Activated CD8-positive, alpha-beta memory T cell treated with anti-CD3 and anti-CD28 coated beads, Interleukin-2, amount 10 ng/mL, durations not matched to agents 7 days and 5 days (primary cell): ENCODE measurements around the gene PAWR. TPM values are rescaled to one million over a fixed set of nuclear protein-coding genes. Genes with fewer than 3 reads are reported as not detected.

ENCODE experiments used
- ATAC-seq: fragments of 150-1000 bp; cut with Tn5 transposase; one replicate; pipeline ENCODE4 v1.10.0; 2021; ENCODE audit warnings: moderate library complexity
- CTCF ChIA-PET: fragments of 350-600 bp; sonication (Branson Sonifier 250); formaldehyde crosslinking; loops from one replicate; lab custom pipeline; 2021; ENCODE audit warnings: antibody characterized with exemption; lab: Charles Lee
- DNase-seq: peaks from one replicate; pipeline ENCODE4 v3.0.0-alpha.2; 2020
- H3K27ac Mint-ChIP-seq: one replicate; pipeline ENCODE4 v1.8.0; 2021; ENCODE audit warnings: mild to moderate bottlenecking, mixed read lengths
- H3K27me3 Mint-ChIP-seq: one replicate; pipeline ENCODE4 v1.8.0; 2021; ENCODE audit warnings: mixed read lengths
- H3K36me3 Mint-ChIP-seq: one replicate; pipeline ENCODE4 v1.8.0; 2021; ENCODE audit warnings: mild to moderate bottlenecking, mixed read lengths
- H3K4me1 Mint-ChIP-seq: one replicate; pipeline ENCODE4 v1.8.0; 2021; ENCODE audit warnings: mixed read lengths
- H3K4me3 Mint-ChIP-seq: one replicate; pipeline ENCODE4 v1.8.0; 2021; ENCODE audit warnings: mild to moderate bottlenecking, moderate library complexity, mixed read lengths
- H3K9me3 Mint-ChIP-seq: one replicate; pipeline ENCODE4 v1.8.0; 2022; ENCODE audit warnings: low read depth, mixed read lengths
- total RNA-seq, 2 experiments: library from RNA; stranded (reverse); gene quantifications; one replicate each; pipeline ENCODE4 v1.2.3, GENCODE V29; 2021

The PAWR gene
- total RNA-seq, 2 experiments from 2014 or later = 3.0 to 5.2 TPM

GRCh38 chr12:79678306-79678705 lies 12.5 kb downstream of the PAWR start:
- no peak overlapping the region for H3K4me3 Mint-ChIP-seq
- H3K27me3 Mint-ChIP-seq = peaks cover 15% of the 10 kb centered on the region
- DNase-seq = no peak
- ATAC-seq = no peak
- H3K36me3 Mint-ChIP-seq = no peaks in the 10 kb centered on the region
- H3K27ac Mint-ChIP-seq = no peak overlapping the region
- CTCF ChIA-PET = no interaction called here
- no peaks in the 10 kb centered on the region for H3K9me3 Mint-ChIP-seq
- no peaks in the 10 kb centered on the region for H3K4me1 Mint-ChIP-seq

- H3K9me3 Mint-ChIP-seq = no peaks in the 10 kb centered on the region
- ATAC-seq (no peak), DNase-seq (no peak)
- H3K27me3 Mint-ChIP-seq = peaks cover 12% of the 10 kb centered on the region
- no peak overlapping the region for H3K27ac Mint-ChIP-seq
- no peaks in the 10 kb centered on the region for H3K36me3 Mint-ChIP-seq
- CTCF ChIA-PET = no interaction called here
- H3K4me3 Mint-ChIP-seq = no peak overlapping the region
- H3K4me1 Mint-ChIP-seq = no peaks in the 10 kb centered on the region
These were observed 13.1 kb downstream of the PAWR start for GRCh38 chr12:79677672-79678071.

- ATAC-seq (no peak), DNase-seq (no peak)
- CTCF ChIA-PET = no interaction called here
- Mint-ChIP-seq H3K4me1 (no peaks in the 10 kb centered on the region), H3K4me3 (no peak overlapping the region), H3K27me3 (peaks cover 6% of the 10 kb centered on the region), H3K36me3 (no peaks in the 10 kb centered on the region), H3K9me3 (no peaks in the 10 kb centered on the region), H3K27ac (no peak overlapping the region)
These were observed 14.2 kb downstream of the PAWR start for GRCh38 chr12:79676579-79676978.

GRCh38 chr12:79674629-79675028 lies 16.1 kb downstream of the PAWR start:
- DNase-seq (no peak), ATAC-seq (no peak)
- Mint-ChIP-seq H3K9me3 (no peaks in the 10 kb centered on the region), H3K27me3 (peaks cover 4% of the 10 kb centered on the region), H3K4me3 (no peak overlapping the region), H3K36me3 (no peaks in the 10 kb centered on the region), H3K4me1 (no peaks in the 10 kb centered on the region), H3K27ac (no peak overlapping the region)
- CTCF ChIA-PET = no interaction called here

GRCh38 chr12:79673354-79673753 lies 17.4 kb downstream of the PAWR start:
- DNase-seq (no peak), ATAC-seq (no peak)
- peaks cover 4% of the 10 kb centered on the region for H3K27me3 Mint-ChIP-seq
- H3K9me3 Mint-ChIP-seq = no peaks in the 10 kb centered on the region
- H3K27ac Mint-ChIP-seq = no peak overlapping the region
- H3K4me3 Mint-ChIP-seq = no peak overlapping the region
- H3K36me3 Mint-ChIP-seq = no peaks in the 10 kb centered on the region
- H3K4me1 Mint-ChIP-seq = no peaks in the 10 kb centered on the region
- CTCF ChIA-PET = no interaction called here

- H3K27me3 Mint-ChIP-seq = peaks cover 4% of the 10 kb centered on the region
- H3K4me3 Mint-ChIP-seq = no peak overlapping the region
- CTCF ChIA-PET = no interaction called here
- ATAC-seq (no peak), DNase-seq (no peak)
- no peaks in the 10 kb centered on the region for H3K36me3 Mint-ChIP-seq
- no peaks in the 10 kb centered on the region for H3K4me1 Mint-ChIP-seq
- no peaks in the 10 kb centered on the region for H3K9me3 Mint-ChIP-seq
- no peak overlapping the region for H3K27ac Mint-ChIP-seq
These were observed 22.7 kb downstream of the PAWR start for GRCh38 chr12:79668113-79668512.

GRCh38 chr12:79665212-79665887 lies 25.4 kb downstream of the PAWR start:
- DNase-seq (no peak), ATAC-seq (no peak)
- CTCF ChIA-PET = no interaction called here
- peaks cover 4% of the 10 kb centered on the region for H3K27me3 Mint-ChIP-seq
- no peaks in the 10 kb centered on the region for H3K4me1 Mint-ChIP-seq
- H3K36me3 Mint-ChIP-seq = no peaks in the 10 kb centered on the region
- no peak overlapping the region for H3K4me3 Mint-ChIP-seq
- no peak overlapping the region for H3K27ac Mint-ChIP-seq
- no peaks in the 10 kb centered on the region for H3K9me3 Mint-ChIP-seq

GRCh38 chr12:79664518-79664917 lies 26.2 kb downstream of the PAWR start:
- Mint-ChIP-seq H3K4me3 (no peak overlapping the region), H3K9me3 (no peaks in the 10 kb centered on the region), H3K4me1 (no peaks in the 10 kb centered on the region), H3K27ac (no peak overlapping the region), H3K27me3 (peaks cover 2% of the 10 kb centered on the region), H3K36me3 (no peaks in the 10 kb centered on the region)
- no peak for DNase-seq
- CTCF ChIA-PET = no interaction called here
- no peak for ATAC-seq

GRCh38 chr12:79662046-79662811 lies 28.5 kb downstream of the PAWR start:
- Mint-ChIP-seq H3K36me3 (no peaks in the 10 kb centered on the region), H3K9me3 (no peaks in the 10 kb centered on the region), H3K4me3 (no peak overlapping the region), H3K27me3 (peaks cover 2% of the 10 kb centered on the region), H3K27ac (no peak overlapping the region), H3K4me1 (no peaks in the 10 kb centered on the region)
- DNase-seq (no peak), ATAC-seq (no peak)
- CTCF ChIA-PET = interaction anchor here (0.7 kb wide), 1 partner anchor 19 kb away, joined by 3 read pairs; no protein-coding TSS in a partner anchor

- Mint-ChIP-seq H3K4me1 (no peaks in the 10 kb centered on the region), H3K27me3 (peaks cover 2% of the 10 kb centered on the region), H3K27ac (no peak overlapping the region), H3K4me3 (no peak overlapping the region), H3K9me3 (no peaks in the 10 kb centered on the region), H3K36me3 (no peaks in the 10 kb centered on the region)
- CTCF ChIA-PET = interaction anchor here (0.7 kb wide), 1 partner anchor 18 kb away, joined by 3 read pairs; no protein-coding TSS in a partner anchor
- no peak for ATAC-seq
- DNase-seq = no peak
These were observed 29.1 kb downstream of the PAWR start for GRCh38 chr12:79661629-79662028.

- Mint-ChIP-seq H3K4me1 (no peaks in the 10 kb centered on the region), H3K4me3 (no peak overlapping the region), H3K27me3 (no peaks in the 10 kb centered on the region), H3K27ac (no peak overlapping the region), H3K36me3 (no peaks in the 10 kb centered on the region), H3K9me3 (no peaks in the 10 kb centered on the region)
- DNase-seq (no peak), ATAC-seq (no peak)
- CTCF ChIA-PET = no interaction called here
These were observed 30.8 kb downstream of the PAWR start for GRCh38 chr12:79659961-79660431.

- CTCF ChIA-PET = no interaction called here
These were observed 32.5 kb downstream of the PAWR start for GRCh38 chr12:79658221-79658620.

GRCh38 chr12:79657136-79657535 lies 33.6 kb downstream of the PAWR start:
- no peaks in the 10 kb centered on the region for H3K4me1 Mint-ChIP-seq
- no peak for DNase-seq
- H3K27me3 Mint-ChIP-seq = no peaks in the 10 kb centered on the region
- H3K4me3 Mint-ChIP-seq = no peak overlapping the region
- H3K36me3 Mint-ChIP-seq = no peaks in the 10 kb centered on the region
- no peaks in the 10 kb centered on the region for H3K9me3 Mint-ChIP-seq
- CTCF ChIA-PET = no interaction called here
- no peak overlapping the region for H3K27ac Mint-ChIP-seq
- ATAC-seq = no peak

More at GRCh38 chr12:79658221-79658620, 32.5 kb downstream of the PAWR start:
- Mint-ChIP-seq H3K4me1 (no peaks in the 10 kb centered on the region), H3K36me3 (no peaks in the 10 kb centered on the region), H3K27me3 (no peaks in the 10 kb centered on the region), H3K4me3 (no peak overlapping the region), H3K9me3 (no peaks in the 10 kb centered on the region), H3K27ac (no peak overlapping the region)
- DNase-seq (no peak), ATAC-seq (no peak)

- Mint-ChIP-seq H3K9me3 (no peaks in the 10 kb centered on the region), H3K36me3 (no peaks in the 10 kb centered on the region), H3K27ac (no peak overlapping the region), H3K4me3 (no peak overlapping the region), H3K4me1 (no peaks in the 10 kb centered on the region), H3K27me3 (no peaks in the 10 kb centered on the region)
- DNase-seq = no peak
- CTCF ChIA-PET = no interaction called here
- ATAC-seq = no peak
These were observed 35.7 kb downstream of the PAWR start for GRCh38 chr12:79655036-79655435.
